Transverse colon (tissue), 4 donors: ENCODE results near the gene PHF20. TPM values are rescaled to one million over a fixed set of nuclear protein-coding genes. Genes with fewer than 3 reads are reported as not detected.

ENCODE experiments used
- DNase-seq: peaks from one replicate; pipeline ENCODE4 v3.0.0-alpha.2; 2019
- H3K27ac ChIP-seq, 4 donors: fragments of 200-600 bp; sonication (generic); 2 replicates each; pipeline ENCODE4 v1.5.1; 2016 to 2018; ENCODE audit warnings: inconsistent platforms in 4 of 4
- H3K27me3 ChIP-seq: fragments of 200-600 bp; sonication (generic); 2 replicates; pipeline ENCODE4 v1.5.1; 2017; ENCODE audit warnings: inconsistent platforms
- H3K36me3 ChIP-seq, 4 donors: fragments of 200-600 bp; sonication (generic); 2 replicates each; pipeline ENCODE4 v1.5.1; 2017 to 2019; ENCODE audit warnings: inconsistent platforms in 4 of 4
- H3K4me1 ChIP-seq, 4 donors: fragments of 200-600 bp; sonication (generic); 2 replicates each; pipeline ENCODE4 v1.5.1; 2017 to 2020; ENCODE audit warnings: inconsistent platforms in 4 of 4
- H3K4me3 ChIP-seq, 4 donors: fragments of 200-600 bp; sonication (generic); 1 replicate in 1 of 4; 2 replicates in 3 of 4; pipeline versions ENCODE4 v1.5.1 to v1.6.1; 2017 to 2019; ENCODE audit warnings: inconsistent platforms in 4 of 4
- H3K9me3 ChIP-seq, 2 donors: fragments of 200-600 bp; sonication (generic); 2 replicates each; pipeline ENCODE4 v1.5.1; 2017 to 2019; ENCODE audit warnings: inconsistent platforms in 2 of 2
- EP300 ChIP-seq: sonication (generic); formaldehyde crosslinking; IDR thresholded peaks from one replicate; pipeline ENCODE4 v1.6.1; 2017; ENCODE audit warnings: antibody characterized with exemption, low read depth
- POLR2A ChIP-seq: fragments of 450-650 bp; IDR thresholded peaks from one replicate; pipeline ENCODE4 v1.6.1; 2016; ENCODE audit warnings: antibody characterized with exemption, mild to moderate bottlenecking, moderate library complexity
- POLR2AphosphoS5 ChIP-seq, 3 donors: sonication (generic); formaldehyde crosslinking; IDR thresholded peaks; one replicate each; pipeline ENCODE4 v1.6.1; 2016; ENCODE audit warnings: antibody characterized with exemption in 3 of 3
- WGBS, 2 donors: methylation state at CpG; one replicate each; pipeline ENCODE4 v1.1.5; 2018; ENCODE audit warnings: low coverage in 1 of 2; 5-methylcytosine and 5-hydroxymethylcytosine counted together
- in situ Hi-C, 4 donors: fragments of 200-750 bp; cut with MboI; loops; one replicate each; pipeline versions ENCODE4 v1.15.0 to v1.15.1; 2017; ENCODE audit warnings: low sequenced_read_pairs in 3 of 4, low pct_ligation_motif_present in 1 of 4, low pct_unique_long_range_greater_than_20kb in 1 of 4
- intact Hi-C: fragments of 100-400 bp; cut with DNase I; formaldehyde crosslinking; loops from one replicate; pipeline ENCODE4 v1.15.1; 2023; ENCODE audit warnings: low total_unique reads
- total RNA-seq, 4 donors: library from RNA; depleted of rRNA; stranded (reverse); fragments of >200 nt; gene quantifications; one replicate each; pipeline ENCODE4 v1.1.0, GENCODE V29; 2016
- TF ChIP-seq, protein P1 (sequence below), 5 experiments: fragments of 200-600 bp in 3 of 5; fragments of 450-650 bp in 2 of 5; sonication (generic) in 3 of 5; IDR thresholded peaks; 1 replicate in 2 of 5; 2 replicates in 3 of 5; pipeline ENCODE4 v1.5.1; 2016 to 2017; ENCODE audit warnings: antibody characterized with exemption in 5 of 5, inconsistent platforms in 3 of 5, mild to moderate bottlenecking in 2 of 5, moderate library complexity in 1 of 5

Gene PHF20
- total RNA-seq, 4 donors from 2014 or later: 20.6 to 88.6 (median 43.1) TPM

DNA sequence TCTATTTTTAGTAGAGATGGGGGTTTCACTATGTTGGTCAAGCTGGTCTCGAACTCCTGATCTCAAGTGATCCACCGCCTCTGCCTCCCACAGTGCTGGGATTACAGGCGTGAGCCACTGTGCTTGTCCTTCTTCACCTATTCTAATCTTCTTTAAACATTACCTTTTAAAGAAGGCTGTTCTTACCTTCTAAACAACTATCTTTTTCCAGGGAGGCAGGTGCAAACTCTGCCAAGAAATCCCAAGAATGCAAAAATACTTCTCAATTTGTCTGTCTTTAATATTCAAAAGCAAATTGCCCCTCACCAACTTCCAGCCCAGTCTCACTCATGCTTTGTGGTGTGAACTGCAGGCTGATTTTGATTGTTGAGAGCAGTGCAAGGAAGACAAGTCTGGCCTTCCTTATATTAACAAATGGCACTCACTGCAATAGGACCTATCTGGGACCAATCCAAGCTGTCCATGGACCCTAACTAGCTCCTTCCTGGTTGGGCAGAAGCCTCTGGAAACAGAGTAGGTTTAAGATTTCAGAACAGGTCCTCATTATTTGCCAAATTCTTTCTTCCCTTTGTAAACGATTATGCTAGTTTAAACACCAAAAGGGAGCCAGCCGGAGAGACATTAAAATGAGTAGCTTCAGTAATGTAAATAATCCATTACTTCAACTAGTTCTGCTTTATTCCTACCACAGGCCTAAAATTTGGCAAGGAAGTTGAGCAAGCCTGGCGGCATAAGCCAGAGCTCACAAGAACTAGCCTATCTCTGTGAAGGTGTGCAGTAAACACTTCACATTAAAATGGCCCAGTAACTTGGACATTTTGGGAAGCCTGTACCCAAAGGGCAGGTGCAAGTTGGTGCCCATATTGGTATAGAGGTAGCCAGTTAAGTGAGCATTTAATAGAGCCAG is 180.9 kb downstream of the PHF20 start:
- Histone ChIP-seq H3K4me3 (peak overlapping the region; percentile 84 to 96 (median 93)), H3K27ac (peak overlapping the region; percentile 98 to 100 (median 99)), H3K27me3 (no peaks in the 10 kb centered on the region), H3K4me1 (peaks cover 21 to 43% (median 26%) of the 10 kb centered on the region in 4 donors), H3K9me3 (no peaks in the 10 kb centered on the region), H3K36me3 (no peaks in the 10 kb centered on the region)
- intact Hi-C loops: no loop called here
- whole genome bisulfite sequencing, 2 donors: 42 to 61% methylated on average over 5 to 6 of the region's 6 CpGs
- in situ Hi-C loops: no loop called here
- no peak for TF ChIP-seq EP300
- DNase-seq: no peak

DNA sequence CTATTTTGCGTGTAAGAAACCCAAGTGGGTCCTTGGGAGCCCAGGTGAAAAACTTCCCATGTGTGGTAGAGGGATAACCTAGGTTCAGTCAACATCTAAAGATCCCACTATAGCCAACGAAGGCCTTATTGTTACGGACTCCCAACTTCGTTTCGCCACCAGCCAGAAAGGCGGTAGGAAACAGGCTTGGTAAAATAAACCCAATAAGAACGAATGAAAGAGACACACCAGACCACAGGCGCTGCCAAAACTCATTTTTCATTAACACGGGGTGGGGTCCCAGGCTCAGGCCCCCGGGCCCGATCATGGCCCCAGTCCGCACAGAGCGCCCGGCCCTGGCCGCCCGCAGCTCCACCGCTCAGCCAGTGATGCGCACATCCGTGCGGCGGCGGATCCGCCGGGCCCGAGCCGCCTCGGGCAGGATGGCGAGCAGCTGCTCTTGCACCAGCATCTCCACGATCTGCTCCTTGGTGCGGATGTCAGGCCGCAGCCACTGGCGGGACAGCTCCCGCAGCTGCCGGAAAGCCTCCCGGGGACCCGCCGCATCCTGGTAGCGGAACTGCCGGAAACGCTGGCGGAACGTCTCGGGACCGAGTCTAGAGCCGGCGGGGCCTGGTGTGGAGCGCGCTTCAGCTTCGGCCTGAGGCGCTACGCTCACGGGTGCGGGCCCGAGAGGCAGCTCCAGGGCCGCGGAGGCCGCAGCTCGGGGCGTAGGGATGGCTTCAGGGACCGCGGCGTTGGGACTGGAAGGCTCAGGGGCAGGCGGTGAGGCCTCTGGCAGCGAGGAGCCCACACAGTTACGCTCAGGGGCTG is 181.8 kb downstream of the PHF20 start:
- TF ChIP-seq POLR2AphosphoS5 (IDR thresholded peaks at IDR 0.05) (peak in 1 of 3 donors; percentile 4), POLR2A (no peak)
- TF ChIP-seq, protein P1, sequence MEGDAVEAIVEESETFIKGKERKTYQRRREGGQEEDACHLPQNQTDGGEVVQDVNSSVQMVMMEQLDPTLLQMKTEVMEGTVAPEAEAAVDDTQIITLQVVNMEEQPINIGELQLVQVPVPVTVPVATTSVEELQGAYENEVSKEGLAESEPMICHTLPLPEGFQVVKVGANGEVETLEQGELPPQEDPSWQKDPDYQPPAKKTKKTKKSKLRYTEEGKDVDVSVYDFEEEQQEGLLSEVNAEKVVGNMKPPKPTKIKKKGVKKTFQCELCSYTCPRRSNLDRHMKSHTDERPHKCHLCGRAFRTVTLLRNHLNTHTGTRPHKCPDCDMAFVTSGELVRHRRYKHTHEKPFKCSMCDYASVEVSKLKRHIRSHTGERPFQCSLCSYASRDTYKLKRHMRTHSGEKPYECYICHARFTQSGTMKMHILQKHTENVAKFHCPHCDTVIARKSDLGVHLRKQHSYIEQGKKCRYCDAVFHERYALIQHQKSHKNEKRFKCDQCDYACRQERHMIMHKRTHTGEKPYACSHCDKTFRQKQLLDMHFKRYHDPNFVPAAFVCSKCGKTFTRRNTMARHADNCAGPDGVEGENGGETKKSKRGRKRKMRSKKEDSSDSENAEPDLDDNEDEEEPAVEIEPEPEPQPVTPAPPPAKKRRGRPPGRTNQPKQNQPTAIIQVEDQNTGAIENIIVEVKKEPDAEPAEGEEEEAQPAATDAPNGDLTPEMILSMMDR (IDR thresholded peaks at IDR 0.05): no peak
- Histone ChIP-seq H3K9me3 (no peaks in the 10 kb centered on the region), H3K27ac (peak overlapping the region; percentile 98 to 100 (median 99)), H3K4me1 (peaks cover 21 to 34% (median 26%) of the 10 kb centered on the region in 4 donors), H3K27me3 (no peaks in the 10 kb centered on the region), H3K36me3 (no peaks in the 10 kb centered on the region), H3K4me3 (peak overlapping the region; percentile 84 to 96 (median 93))
- WGBS, 2 donors: 2% methylated on average over 34 of the region's 65 CpGs; no CpG with 5 or more reads in 1 of the 2 donors
- intact Hi-C loops (no loop called here), in situ Hi-C loops (no loop called here)
- DNase-seq: peak; percentile 60

DNA sequence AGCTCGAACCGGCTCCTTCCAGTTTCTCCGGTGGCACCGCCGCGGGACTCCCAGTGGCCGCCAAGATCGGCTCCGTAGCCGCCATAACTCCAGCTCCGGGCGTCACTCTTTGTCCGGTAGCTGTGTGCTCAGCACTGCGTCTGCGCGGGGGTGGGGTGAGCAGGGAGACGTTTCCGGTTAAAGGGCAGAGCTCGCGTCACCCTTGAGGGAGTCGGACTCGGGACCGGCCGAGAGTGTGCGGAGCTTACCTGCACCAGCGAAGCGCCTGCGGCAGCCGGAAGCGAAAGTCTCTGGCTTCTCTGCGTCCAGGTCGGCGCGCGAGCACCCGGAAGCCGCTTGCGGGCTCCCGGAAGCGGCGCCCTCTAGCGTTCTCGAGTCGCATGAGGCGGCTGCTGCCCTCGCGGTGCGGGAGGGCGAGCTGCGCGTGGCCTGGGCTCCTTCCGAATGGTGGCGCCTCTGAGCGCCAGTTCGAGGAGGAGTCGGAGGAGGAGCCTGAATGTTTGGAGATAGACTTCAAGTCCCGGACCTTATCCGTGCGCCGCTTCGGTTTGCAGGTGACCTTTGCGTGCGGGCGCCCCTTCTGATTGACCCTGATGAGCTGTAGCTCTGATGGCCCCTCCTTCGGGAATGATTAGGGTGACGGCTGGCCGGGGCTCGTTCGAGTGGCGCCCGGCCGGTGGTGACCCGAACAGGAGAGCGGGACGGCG is 182.5 kb downstream of the PHF20 start, which contains the start of gene SCAND1:
Gene SCAND1, minus strand, starts transcription at position 303 of the 707 bp plus-strand sequence. Its CDS starts 218 bp downstream, at position 85.
- Histone ChIP-seq H3K36me3 (no peaks in the 10 kb centered on the region), H3K9me3 (no peaks in the 10 kb centered on the region), H3K27me3 (no peaks in the 10 kb centered on the region), H3K27ac (peak within 1 kb of the TSS; percentile 98 to 100 (median 99)), H3K4me3 (peak within 1 kb of the TSS; percentile 84 to 96 (median 93)), H3K4me1 (peaks cover 21 to 31% (median 26%) of the 10 kb centered on the region in 4 donors)
- in situ Hi-C loops: no loop called here
- intact Hi-C loops: no loop called here
- 0% methylated on average over 56 of the region's 76 CpGs; no CpG with 5 or more reads in 1 of the 2 donors for WGBS, 2 donors
- DNase-seq: peak; percentile 96
- TF ChIP-seq EP300 (no peak), POLR2AphosphoS5 (IDR thresholded peaks at IDR 0.05) (peak; percentile 75 to 92 (median 92)), POLR2A (peak; percentile 96)
- TF ChIP-seq, protein P1 (IDR thresholded peaks at IDR 0.05): peak; percentile 82 to 98 (median 93)

DNA sequence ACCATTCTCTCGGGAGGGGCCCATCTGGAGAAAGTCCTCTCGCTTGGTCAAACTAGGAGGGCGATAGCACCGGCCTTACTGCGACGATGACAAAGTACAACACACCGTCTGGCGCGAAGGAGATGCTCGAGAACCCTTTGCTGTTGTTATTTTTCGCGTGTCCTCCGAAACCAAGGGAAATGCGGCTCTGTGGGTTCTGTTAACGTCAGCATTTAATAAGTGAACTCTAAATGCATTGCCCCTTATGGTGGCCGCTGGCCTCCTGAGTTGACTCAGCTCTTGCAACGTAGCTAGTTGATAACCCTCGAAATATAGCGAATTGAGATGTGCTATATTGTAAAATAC is 183.1 kb downstream of the PHF20 start:
- WGBS, 2 donors: 1 to 10% methylated on average over 3 to 19 of the region's 19 CpGs
- TF ChIP-seq, protein P1 (IDR thresholded peaks at IDR 0.05): no peak
- TF ChIP-seq POLR2A: no peak
- H3K27ac ChIP-seq: peak overlapping the region; percentile 98 to 100 (median 99)
- no peak for DNase-seq
- intact Hi-C loops (no loop called here), in situ Hi-C loops (no loop called here)
- no peaks in the 10 kb centered on the region for H3K9me3 ChIP-seq
- H3K36me3 ChIP-seq: no peaks in the 10 kb centered on the region
- no peaks in the 10 kb centered on the region for H3K27me3 ChIP-seq
- peak overlapping the region; percentile 37 to 94 (median 88) for H3K4me3 ChIP-seq
- peaks cover 21 to 31% (median 26%) of the 10 kb centered on the region in 4 donors for H3K4me1 ChIP-seq
